Neuronal stem cell (in vitro differentiated cells): Measurements from ENCODE around the gene ASPDH.
A peak's percentile ranks its signal among the peaks of the same experiment; 100 is the strongest.

Experiments
- DNase-seq: peaks from one replicate; pipeline ENCODE4 v3.0.0-alpha.2; 2013; ENCODE audit warnings: low spot score
- H2AFZ ChIP-seq: one replicate; pipeline ENCODE4 v1.6.1; 2013; ENCODE audit warnings: mild to moderate bottlenecking, low read length, inconsistent platforms
- H2AK5ac ChIP-seq: 2 replicates; pipeline ENCODE4 v1.6.1; 2013; ENCODE audit warnings: low read depth, mild to moderate bottlenecking, inconsistent platforms, low read length, moderate library complexity, mixed read lengths
- H2BK120ac ChIP-seq: 2 replicates; pipeline ENCODE4 v1.6.1; 2013; ENCODE audit warnings: low read depth, mild to moderate bottlenecking, inconsistent platforms, low read length, moderate library complexity, mixed read lengths
- H2BK12ac ChIP-seq: one replicate; pipeline ENCODE4 v1.6.1; 2013; ENCODE audit warnings: low read length, inconsistent platforms
- H2BK15ac ChIP-seq: 2 replicates; pipeline ENCODE4 v1.6.1; 2013; ENCODE audit warnings: mild to moderate bottlenecking, low read length, inconsistent platforms, mixed read lengths
- H2BK5ac ChIP-seq: one replicate; pipeline ENCODE4 v1.6.1; 2013; ENCODE audit warnings: inconsistent platforms, mild to moderate bottlenecking, low read length, moderate library complexity
- H3K14ac ChIP-seq: one replicate; pipeline ENCODE4 v1.6.1; 2013; ENCODE audit warnings: low read length, inconsistent platforms
- H3K18ac ChIP-seq: 2 replicates; pipeline ENCODE4 v1.6.1; 2013; ENCODE audit warnings: low read length, inconsistent platforms
- H3K23ac ChIP-seq: 2 replicates; pipeline ENCODE4 v1.6.1; 2013; ENCODE audit warnings: low read depth, mild to moderate bottlenecking, mixed read lengths, low read length, inconsistent platforms; ENCODE audit not compliant: poor library complexity
- H3K27ac ChIP-seq: replicated peaks from 3 replicates; pipeline ENCODE4 v1.5.1; 2013; ENCODE audit warnings: low read length, inconsistent platforms
- H3K27me3 ChIP-seq, 3 experiments: 2 replicates each; pipeline ENCODE4 v1.6.1; 2013; ENCODE audit warnings: low read length in 3 of 3, mild to moderate bottlenecking in 2 of 3, inconsistent platforms in 1 of 3, low read depth in 1 of 3, mixed read lengths in 1 of 3, moderate library complexity in 1 of 3; ENCODE audit not compliant: control insufficient read depth in 3 of 3, insufficient read depth in 3 of 3
- H3K36me3 ChIP-seq, 2 donors: replicated peaks in 1 of 2; 2 replicates each; pipeline ENCODE4 v1.6.1; 2013; ENCODE audit warnings: low read length in 2 of 2; ENCODE audit not compliant: control insufficient read depth in 2 of 2, insufficient read depth in 2 of 2
- H3K4ac ChIP-seq: 2 replicates; pipeline ENCODE4 v1.6.1; 2013; ENCODE audit warnings: inconsistent platforms, mild to moderate bottlenecking, low read length, moderate library complexity
- H3K4me1 ChIP-seq, 2 donors: 1 replicate in 1 of 2; 2 replicates in 1 of 2; pipeline ENCODE4 v1.6.1; 2013; ENCODE audit warnings: low read length in 2 of 2, low read depth in 1 of 2; ENCODE audit not compliant: control insufficient read depth in 2 of 2, insufficient read depth in 1 of 2
- H3K4me2 ChIP-seq: one replicate; pipeline ENCODE4 v1.6.1; 2013; ENCODE audit warnings: mild to moderate bottlenecking, low read length, inconsistent platforms; ENCODE audit not compliant: insufficient read depth, poor library complexity, severe bottlenecking
- H3K4me3 ChIP-seq, 2 donors: 2 replicates each; pipeline ENCODE4 v1.5.1; 2013; ENCODE audit warnings: low read length in 2 of 2, mild to moderate bottlenecking in 2 of 2, inconsistent platforms in 1 of 2, moderate library complexity in 1 of 2
- H3K79me1 ChIP-seq: one replicate; pipeline ENCODE4 v1.6.1; 2013; ENCODE audit warnings: low read depth, mild to moderate bottlenecking, inconsistent platforms, low read length, moderate library complexity
- H3K9ac ChIP-seq: one replicate; pipeline ENCODE4 v1.6.1; 2013; ENCODE audit warnings: mild to moderate bottlenecking, low read depth, low read length, inconsistent platforms; ENCODE audit not compliant: poor library complexity
- H3K9me3 ChIP-seq, 2 donors: replicated peaks in 1 of 2; 2 replicates each; pipeline versions ENCODE3 to v1.6.1; 2013; ENCODE audit warnings: low read length in 2 of 2, mild to moderate bottlenecking in 2 of 2, inconsistent platforms in 1 of 2, low read depth in 1 of 2, mixed read lengths in 1 of 2, moderate library complexity in 1 of 2; ENCODE audit not compliant: control insufficient read depth in 2 of 2, insufficient read depth in 1 of 2
- H4K8ac ChIP-seq: one replicate; pipeline ENCODE4 v1.6.1; 2013; ENCODE audit warnings: low read depth, mild to moderate bottlenecking, inconsistent platforms, low read length, moderate library complexity
- H4K91ac ChIP-seq: one replicate; pipeline ENCODE4 v1.6.1; 2013; ENCODE audit warnings: low read length, low read depth, mild to moderate bottlenecking, inconsistent platforms; ENCODE audit not compliant: poor library complexity
- WGBS, 2 donors: extraction: QIAGEN DNeasy Blood & Tissue Kit; methylation state at CpG; one replicate each; pipeline ENCODE4 v1.1.7; 2013; ENCODE audit warnings: missing lambda C conversion rate in 2 of 2, mixed read lengths in 1 of 2; ENCODE audit not compliant: insufficient read length in 2 of 2, insufficient replicate concordance in 1 of 2; ENCODE audit errors: extremely low coverage in 2 of 2; 5-methylcytosine and 5-hydroxymethylcytosine counted together

The ASPDH gene

DNA sequence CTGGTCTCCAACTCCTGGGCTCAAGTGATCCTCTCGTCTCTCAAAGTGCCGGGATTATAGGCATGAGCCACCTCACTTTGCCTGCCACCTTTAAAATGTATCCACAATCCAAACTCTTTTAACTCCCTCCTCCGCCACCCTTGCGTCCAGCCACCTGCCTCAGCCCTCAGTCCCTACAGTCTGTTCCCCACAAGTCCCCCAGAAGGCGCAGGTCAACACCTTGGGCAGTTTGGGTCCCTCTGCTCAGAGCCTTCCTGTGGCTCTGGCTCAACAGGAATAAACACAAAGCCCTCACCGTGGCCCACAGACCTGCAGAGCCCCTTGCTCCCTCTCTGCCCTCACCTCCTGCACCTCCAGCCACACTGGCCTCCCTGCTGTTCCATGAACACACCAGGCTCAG is 44.9 kb downstream of the ASPDH start:
- Histone ChIP-seq H2BK12ac (no peak overlapping the region), H3K18ac (no peak overlapping the region), H3K4me3 (no peak overlapping the region), H3K14ac (no peak overlapping the region), H4K91ac (no peak overlapping the region), H2BK120ac (no peak overlapping the region), H4K8ac (peak overlapping the region; percentile 72), H3K4me2 (no peak overlapping the region), H3K27me3 (peaks cover 0 to 7% (median 0%) of the 10 kb centered on the region in 3 experiments), H3K23ac (no peak overlapping the region), H2BK15ac (peak overlapping the region; percentile 95), H3K4me1 (peaks cover 9 to 14% of the 10 kb centered on the region in 2 donors), H3K9ac (no peak overlapping the region), H3K4ac (no peak overlapping the region), H3K36me3 (no peaks in the 10 kb centered on the region), H3K9me3 (peaks cover 0 to 1% of the 10 kb centered on the region in 2 donors), H3K27ac (no peak overlapping the region), H3K79me1 (peaks cover 1% of the 10 kb centered on the region), H2AFZ (no peak overlapping the region), H2BK5ac (peak overlapping the region; percentile 46), H2AK5ac (peak overlapping the region; percentile 91)
- WGBS, 2 donors = no CpG with 5 or more reads among the region's 6 CpGs
- DNase-seq = no peak

DNA sequence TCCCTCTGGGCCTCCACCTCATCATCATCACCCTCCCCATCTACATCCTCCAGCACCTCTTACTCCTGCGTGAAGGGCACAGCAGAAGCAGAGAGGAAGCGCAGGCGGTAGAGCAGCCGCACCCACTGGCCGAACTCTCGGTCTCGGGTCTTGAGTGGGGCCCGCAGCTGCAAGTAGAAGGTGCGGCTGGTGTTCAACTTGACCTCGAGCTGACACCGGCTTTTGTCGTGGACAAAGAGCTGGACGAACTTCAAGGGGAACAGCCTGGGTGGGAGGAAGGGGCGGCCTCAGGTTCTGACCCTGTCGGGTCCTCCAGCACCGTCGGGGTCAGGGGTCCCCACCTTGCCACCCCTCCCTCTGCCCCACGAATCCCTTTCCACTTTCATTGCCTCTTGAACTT is 46.1 kb downstream of the ASPDH start:
- no peak overlapping the region for H3K4ac ChIP-seq
- H3K79me1 ChIP-seq = peaks cover 1% of the 10 kb centered on the region
- peak overlapping the region; percentile 38 for H3K14ac ChIP-seq
- no peak overlapping the region for H2BK120ac ChIP-seq
- H2BK15ac ChIP-seq = peak overlapping the region; percentile 16
- no peak overlapping the region for H2AFZ ChIP-seq
- H3K27me3 ChIP-seq = peaks cover 0 to 7% (median 0%) of the 10 kb centered on the region in 3 experiments
- no CpG with 5 or more reads among the region's 18 CpGs for WGBS, 2 donors
- peak overlapping the region; percentile 63 for H2AK5ac ChIP-seq
- no peak overlapping the region for H2BK5ac ChIP-seq
- peaks cover 9 to 14% of the 10 kb centered on the region in 2 donors for H3K4me1 ChIP-seq
- no peak for DNase-seq
- no peak overlapping the region for H3K4me2 ChIP-seq
- no peak overlapping the region for H3K9ac ChIP-seq
- H3K27ac ChIP-seq = no peak overlapping the region
- H3K4me3 ChIP-seq = no peak overlapping the region
- no peak overlapping the region for H3K23ac ChIP-seq
- no peak overlapping the region for H3K18ac ChIP-seq
- peak overlapping the region; percentile 63 for H2BK12ac ChIP-seq
- H4K8ac ChIP-seq = no peak overlapping the region
- H4K91ac ChIP-seq = no peak overlapping the region
- H3K9me3 ChIP-seq = peaks cover 0 to 1% of the 10 kb centered on the region in 2 donors
- no peaks in the 10 kb centered on the region for H3K36me3 ChIP-seq

DNA sequence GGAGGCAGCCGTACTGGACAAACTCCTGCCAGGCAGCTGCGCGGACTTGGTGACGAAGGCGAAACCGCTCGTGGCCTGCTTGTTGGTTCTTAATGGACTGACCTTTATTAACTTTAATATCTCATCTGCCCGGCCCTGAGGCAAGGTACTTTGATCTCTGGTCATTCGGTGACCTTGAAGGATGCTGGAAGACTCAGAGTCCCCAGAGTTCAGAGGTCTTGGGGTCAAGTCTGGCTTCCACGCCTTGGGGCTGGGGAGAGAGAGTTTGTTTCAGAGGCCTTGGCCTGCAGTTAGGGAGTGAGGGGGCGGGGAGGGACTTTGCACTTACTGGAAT is 47.0 kb downstream of the ASPDH start:
- H3K27ac ChIP-seq = no peak overlapping the region
- no peak overlapping the region for H4K8ac ChIP-seq
- peak overlapping the region; percentile 84 for H2BK15ac ChIP-seq
- H2BK5ac ChIP-seq = no peak overlapping the region
- peak overlapping the region; percentile 3 for H2AK5ac ChIP-seq
- no peak for DNase-seq
- no peak overlapping the region for H3K23ac ChIP-seq
- peaks cover 9 to 14% of the 10 kb centered on the region in 2 donors for H3K4me1 ChIP-seq
- WGBS, 2 donors = no CpG with 5 or more reads among the region's 11 CpGs
- H3K4me3 ChIP-seq = no peak overlapping the region
- no peak overlapping the region for H3K14ac ChIP-seq
- no peak overlapping the region for H2BK12ac ChIP-seq
- peaks cover 2% of the 10 kb centered on the region for H3K79me1 ChIP-seq
- H2AFZ ChIP-seq = peak overlapping the region; percentile 82
- no peak overlapping the region for H3K4me2 ChIP-seq
- H3K4ac ChIP-seq = no peak overlapping the region
- peaks cover 0 to 7% (median 0%) of the 10 kb centered on the region in 3 experiments for H3K27me3 ChIP-seq
- no peaks in the 10 kb centered on the region for H3K36me3 ChIP-seq
- H4K91ac ChIP-seq = no peak overlapping the region
- peaks cover 0 to 1% of the 10 kb centered on the region in 2 donors for H3K9me3 ChIP-seq
- H3K9ac ChIP-seq = no peak overlapping the region
- H2BK120ac ChIP-seq = no peak overlapping the region
- H3K18ac ChIP-seq = peak overlapping the region; percentile 54

DNA sequence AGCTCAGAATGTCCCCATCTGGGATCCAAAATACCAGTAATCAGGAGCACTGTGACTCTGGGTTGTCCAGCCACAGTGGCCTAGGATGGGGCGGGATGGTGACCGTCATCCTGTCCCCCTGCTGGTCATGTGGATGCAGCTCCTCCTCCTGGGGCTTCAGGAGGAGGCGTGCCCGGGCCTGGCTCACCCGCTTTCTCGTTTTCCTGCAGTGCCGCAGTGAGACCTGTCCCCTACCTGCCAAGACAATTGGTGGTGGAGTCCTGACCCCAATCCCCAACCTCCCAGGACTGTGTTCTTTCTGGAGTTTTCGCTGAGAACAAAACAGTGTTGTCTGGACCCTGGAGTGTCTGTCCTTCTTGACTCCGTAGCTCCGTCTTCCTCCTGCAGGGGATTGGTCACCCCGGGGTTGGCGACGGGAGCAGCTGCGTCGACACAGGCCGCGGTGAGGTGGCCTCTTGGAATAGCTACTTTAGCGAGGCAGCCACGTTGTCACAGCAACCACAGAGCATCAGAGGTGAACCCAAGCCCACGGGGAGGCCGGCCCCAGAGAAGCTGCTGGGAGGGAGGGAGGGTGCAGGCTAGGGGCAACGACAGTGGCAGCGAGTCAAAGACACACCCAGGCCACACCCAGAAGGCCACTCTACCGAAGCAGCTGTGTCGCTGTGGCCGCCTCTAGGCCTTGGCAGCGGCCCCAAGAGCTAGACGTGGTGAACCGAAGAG is 47.6 kb downstream of the ASPDH start:
- DNase-seq = no peak
- H2BK5ac ChIP-seq = no peak overlapping the region
- no peak overlapping the region for H4K91ac ChIP-seq
- peak overlapping the region; percentile 80 for H3K18ac ChIP-seq
- H3K23ac ChIP-seq = peak overlapping the region; percentile 56
- peak overlapping the region; percentile 3 for H2AK5ac ChIP-seq
- H3K27me3 ChIP-seq = peaks cover 0 to 7% (median 0%) of the 10 kb centered on the region in 3 experiments
- H2BK12ac ChIP-seq = no peak overlapping the region
- no peak overlapping the region for H3K9ac ChIP-seq
- peaks cover 2% of the 10 kb centered on the region for H3K79me1 ChIP-seq
- peak overlapping the region; percentile 82 for H2AFZ ChIP-seq
- H4K8ac ChIP-seq = no peak overlapping the region
- no peak overlapping the region for H3K4ac ChIP-seq
- no CpG with 5 or more reads among the region's 29 CpGs for WGBS, 2 donors
- no peaks in the 10 kb centered on the region for H3K9me3 ChIP-seq
- H3K4me2 ChIP-seq = no peak overlapping the region
- H2BK15ac ChIP-seq = peak overlapping the region; percentile 84
- H3K27ac ChIP-seq = no peak overlapping the region
- H3K36me3 ChIP-seq = no peaks in the 10 kb centered on the region
- peaks cover 9 to 14% of the 10 kb centered on the region in 2 donors for H3K4me1 ChIP-seq
- no peak overlapping the region for H3K14ac ChIP-seq
- H3K4me3 ChIP-seq = no peak overlapping the region
- no peak overlapping the region for H2BK120ac ChIP-seq
